Measurements from ENCODE around the gene PLEKHG3.

GRCh38 chr14:64732536-64733120 lies 28.4 kb downstream of the PLEKHG3 start:
- TF ChIP-seq POLR2A (IDR thresholded peaks at IDR 0.05) (no peak), CTCF (IDR thresholded peaks at IDR 0.05) (no peak), POLR2AphosphoS5 (IDR thresholded peaks at IDR 0.05) (no peak)
